Right renal cortex interstitium (tissue), 3 donors: Measurements from ENCODE around the gene TMEM141. TPM values are rescaled to one million over a fixed set of nuclear protein-coding genes. Genes with fewer than 3 reads are reported as not detected.

ENCODE experiments used
- DNase-seq, 3 donors: peaks; one replicate each; pipeline ENCODE4 v3.0.0-alpha.2; 2013; ENCODE audit warnings: low read depth in 3 of 3, low spot score in 2 of 3
- polyA plus RNA-seq, 3 donors: library from polyadenylated mRNA; unstranded; fragments of 120-200 nt; gene quantifications; one replicate each; pipeline ENCODE4 v1.2.1, GENCODE V29; 2013; ENCODE audit not compliant: insufficient read length in 3 of 3

The TMEM141 gene
- 10 to 100 TPM; 63.2 to 77.7 (median 67.1) TPM for polyA plus RNA-seq

- peak; percentile 94 to 98 (median 97) for DNase-seq
Observed at GRCh38 chr9:136790640-136791515, at the start of gene TMEM141. Gene TMEM141, plus strand, starts transcription at chr9:136791344. Its CDS starts 27 bp downstream, at chr9:136791371.

GRCh38 chr9:136741883-136742571 is 49.1 kb upstream of the TMEM141 start:
- no peak for DNase-seq

DNA sequence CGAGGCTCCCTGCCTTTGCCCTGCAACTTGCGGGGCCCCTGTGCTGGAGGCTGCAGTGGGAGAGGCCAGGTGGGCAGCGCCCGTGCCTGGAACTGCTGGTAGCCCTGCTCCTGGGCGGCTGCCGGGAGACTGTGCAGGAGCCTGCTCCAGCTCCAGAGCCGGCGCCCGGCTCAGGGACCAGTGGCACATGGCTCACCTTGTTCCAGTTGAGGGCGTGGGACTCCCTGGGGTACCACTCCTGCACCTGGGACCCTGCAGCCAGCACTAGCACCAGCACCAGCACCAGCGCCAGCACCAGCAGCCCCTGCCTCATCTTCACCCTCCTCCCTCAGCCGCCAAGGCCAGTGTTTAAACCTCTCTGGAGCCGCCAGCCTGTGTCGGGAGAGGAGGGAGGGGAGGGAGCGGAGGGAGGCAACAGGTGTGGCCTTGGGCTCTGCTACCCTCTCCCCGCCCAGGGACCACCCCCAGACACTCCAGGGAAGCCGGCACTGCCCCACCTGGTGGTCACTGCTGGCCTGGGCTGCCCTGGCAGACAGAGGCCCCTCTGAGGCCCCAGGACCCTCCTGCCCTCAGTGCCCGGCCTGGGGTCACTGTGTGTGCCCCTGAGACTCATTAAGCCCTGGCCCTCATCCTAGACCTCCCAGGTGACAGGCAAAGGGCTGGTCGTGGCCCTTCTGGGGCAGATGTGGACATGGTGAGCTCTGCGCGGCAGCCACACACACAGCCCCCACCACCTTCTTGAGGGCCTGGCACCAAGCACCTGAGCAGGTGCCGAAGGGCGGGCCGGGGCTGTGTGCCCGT is 48.4 kb upstream of the TMEM141 start, which contains the start of gene LCN10:
LCN10 (minus strand) TSS at position 350 of the 801 bp plus-strand sequence; CDS start at position 313, 37 bp downstream.
- no peak for DNase-seq

DNA sequence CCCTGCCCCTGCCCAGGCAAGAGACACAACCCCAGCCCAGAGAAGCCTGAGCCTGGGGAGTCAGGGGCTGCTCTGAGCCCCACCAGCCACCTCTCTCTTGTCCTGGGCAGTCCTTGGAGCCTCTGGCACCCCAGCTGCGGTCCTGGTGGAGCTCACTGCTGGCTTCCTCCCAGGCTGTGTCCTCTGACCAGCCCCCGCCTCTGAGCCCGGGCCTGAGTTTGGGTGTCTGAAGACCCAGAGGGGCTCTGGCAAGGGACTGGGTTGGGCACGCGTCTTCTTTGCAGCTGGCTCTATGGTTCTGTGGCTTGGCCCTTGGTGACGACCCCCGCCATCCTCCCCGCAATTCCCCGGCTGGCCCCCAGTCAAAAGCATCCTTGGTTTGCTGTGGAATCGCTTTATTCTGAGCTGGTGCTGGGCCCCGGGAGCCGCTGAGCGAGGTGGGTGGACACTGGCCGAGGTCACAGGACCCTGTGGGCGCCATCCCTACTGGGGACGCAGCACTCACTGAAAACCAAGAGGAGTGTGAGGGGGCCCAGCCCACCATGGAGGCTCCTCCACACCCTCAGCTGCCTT is 47.4 kb upstream of the TMEM141 start:
- DNase-seq: no peak

DNA sequence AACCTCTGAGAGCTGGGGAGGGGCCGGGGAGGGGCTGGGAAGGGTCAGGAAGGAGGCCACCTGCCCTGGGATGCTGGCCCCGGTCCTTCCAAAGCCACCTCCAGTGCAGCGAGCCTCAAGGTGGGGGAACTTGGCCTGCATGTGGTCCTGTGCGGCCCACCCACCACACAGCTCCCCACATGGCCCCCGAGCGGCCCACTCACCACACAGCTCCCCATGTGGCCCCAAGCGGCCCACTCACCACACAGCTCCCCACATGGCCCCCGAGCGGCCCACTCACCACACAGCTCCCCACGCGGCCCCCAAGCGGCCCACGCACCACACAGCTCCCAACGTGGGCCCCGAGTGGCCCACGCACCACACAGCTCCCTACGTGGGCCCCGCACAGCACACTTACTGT is 46.4 kb upstream of the TMEM141 start:
- no peak for DNase-seq

- no peak for DNase-seq
Observed at GRCh38 chr9:136745389-136746154, 45.6 kb upstream of the TMEM141 start.

- no peak for DNase-seq
Observed at GRCh38 chr9:136746155-136746490, 45.0 kb upstream of the TMEM141 start.

DNA sequence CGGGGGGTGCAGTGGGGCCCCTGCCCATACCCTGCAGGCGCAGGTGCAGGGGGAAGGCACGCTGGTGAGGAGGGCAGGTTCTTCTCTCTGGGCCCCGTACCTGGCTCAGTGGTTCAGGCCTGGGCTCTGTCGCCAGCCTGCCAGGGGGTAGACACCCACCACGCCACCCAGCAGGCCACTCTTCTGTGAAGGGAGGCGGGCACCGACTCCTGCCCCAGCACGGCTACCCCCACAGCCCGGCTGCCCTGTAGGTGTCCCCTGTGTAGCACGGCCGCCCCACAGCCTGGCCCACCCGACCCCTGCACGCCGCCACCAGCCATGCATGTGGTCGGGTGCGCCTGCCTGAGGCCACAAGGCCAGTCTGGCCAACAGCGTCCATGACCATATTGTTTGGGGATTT is 44.5 kb upstream of the TMEM141 start:
- DNase-seq: no peak

- no peak for DNase-seq
Observed at GRCh38 chr9:136747161-136748060, 43.7 kb upstream of the TMEM141 start.

- no peak for DNase-seq
Observed at GRCh38 chr9:136748201-136748600, 42.9 kb upstream of the TMEM141 start, which contains the start of gene LCN6. Gene LCN6, minus strand, starts transcription at chr9:136748525. Its CDS starts 42 bp downstream, at chr9:136748483.

GRCh38 chr9:136748666-136749611 is 42.2 kb upstream of the TMEM141 start:
- no peak for DNase-seq

GRCh38 chr9:136750526-136750925 is 40.6 kb upstream of the TMEM141 start:
- no peak for DNase-seq

DNA sequence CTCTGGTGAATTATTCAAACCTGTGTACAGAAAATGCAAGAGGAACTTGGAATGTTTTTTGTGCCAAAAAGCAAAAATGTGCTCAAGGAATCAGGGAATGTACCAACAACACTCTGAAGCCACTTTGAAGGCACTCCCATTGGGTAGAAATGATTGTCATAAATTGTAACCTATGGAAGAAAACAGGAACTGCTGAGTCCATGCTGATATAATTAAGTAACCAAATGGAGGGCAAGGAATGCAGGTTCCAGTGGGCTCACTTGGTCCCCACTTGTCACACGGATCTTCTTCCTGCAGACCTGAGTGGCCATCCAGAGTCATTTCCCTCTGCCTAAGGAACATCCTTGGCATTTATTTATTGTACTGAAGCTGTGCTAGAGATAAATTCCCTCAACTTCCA is 39.9 kb upstream of the TMEM141 start:
- DNase-seq: no peak

- DNase-seq: no peak
Observed at GRCh38 chr9:136751814-136752213, 39.3 kb upstream of the TMEM141 start.

DNA sequence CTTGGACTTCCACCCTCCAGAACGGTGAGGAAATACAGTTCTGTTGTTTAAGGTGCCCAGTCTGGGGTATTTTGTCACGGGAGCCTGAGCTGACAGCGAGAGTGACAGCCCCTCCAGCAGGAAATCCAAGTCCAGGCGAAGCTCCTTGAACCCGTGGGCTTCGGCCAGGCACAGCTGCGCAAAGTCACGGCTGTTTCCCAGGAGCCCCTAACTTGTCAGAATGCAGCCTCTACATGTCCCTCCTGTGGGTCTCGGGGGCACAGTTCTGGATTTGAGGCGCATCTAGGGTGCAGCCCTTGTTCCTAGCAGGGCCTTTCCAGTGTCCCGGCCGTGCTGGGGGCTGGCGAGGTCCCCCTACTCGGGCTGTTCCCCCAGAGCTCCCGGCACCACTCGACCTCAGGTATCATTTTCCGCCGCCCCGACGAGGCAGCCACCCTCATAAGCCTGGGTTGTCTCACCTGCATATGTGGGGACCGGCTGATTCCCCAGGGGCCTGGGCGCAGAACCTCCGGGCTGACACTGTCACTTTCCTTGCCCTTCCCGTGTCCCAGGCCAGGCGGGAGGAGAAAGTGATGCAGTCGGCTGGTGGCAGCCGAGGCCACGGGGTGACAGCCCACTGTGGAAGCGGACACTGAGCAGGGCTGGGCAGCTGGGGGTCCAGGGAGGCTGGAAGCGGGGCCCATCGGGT is 37.6 kb upstream of the TMEM141 start:
- no peak for DNase-seq

DNA sequence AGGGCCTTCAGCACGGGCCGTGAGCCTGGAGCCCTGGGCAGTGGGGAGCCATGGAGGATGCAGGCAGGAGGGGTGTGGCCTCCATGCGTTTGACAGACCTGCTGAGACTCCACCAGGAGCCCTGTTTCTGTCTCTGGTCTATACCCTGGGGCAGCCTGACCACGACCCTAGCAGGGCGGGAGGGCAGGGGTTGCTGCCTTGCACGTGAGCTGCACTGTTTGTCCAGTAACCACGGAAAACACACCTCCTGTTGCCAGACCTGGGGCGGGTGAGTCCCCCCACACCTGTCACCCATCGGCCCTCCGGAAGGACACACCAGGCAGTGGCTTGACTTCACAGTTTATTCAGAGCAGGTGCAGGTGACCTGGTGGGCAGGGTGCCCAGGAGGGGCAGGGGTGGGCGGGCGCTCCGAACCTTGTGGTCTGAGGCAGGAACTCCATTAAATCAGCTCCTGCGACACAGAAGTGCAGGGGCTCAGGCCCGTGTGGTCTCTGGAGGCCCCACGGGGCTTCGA is 37.0 kb upstream of the TMEM141 start:
- no peak for DNase-seq
